ENCODE data around the gene SNN.

Gene SNN

DNA sequence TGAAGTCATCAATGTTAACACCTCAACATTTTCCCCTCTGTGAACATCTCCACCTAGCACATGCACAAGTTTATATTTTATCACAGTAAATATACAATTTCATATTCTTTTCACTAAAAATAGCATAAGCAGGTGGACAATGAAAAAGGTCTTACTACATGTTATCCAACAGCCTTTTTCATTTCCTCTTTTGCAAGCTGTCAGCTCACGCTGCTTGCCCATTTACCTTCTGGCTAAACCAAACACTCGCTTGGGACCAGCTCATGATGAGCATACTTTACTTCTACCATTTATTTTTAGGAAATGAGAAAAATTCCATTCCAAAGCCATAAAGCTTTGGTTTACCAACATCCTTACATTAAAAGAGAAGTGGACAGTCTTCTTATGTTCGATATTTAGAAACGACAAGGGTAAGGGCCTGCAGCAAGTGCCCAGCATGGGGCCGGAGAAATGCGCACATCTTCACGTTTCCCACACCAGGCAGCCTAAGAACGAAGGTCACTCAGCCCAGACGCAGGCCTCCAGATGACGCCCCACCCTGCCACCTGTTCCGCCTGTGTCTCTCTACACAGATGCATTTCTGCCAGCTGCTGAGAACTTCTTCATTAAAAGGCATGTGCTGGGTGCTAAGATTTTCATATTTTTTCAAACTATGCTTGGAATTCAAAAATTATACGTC lies 13.9 kb downstream of the SNN start:
- DNase-seq, result no peak

GRCh38 chr16:11682655-11683096 lies 14.4 kb downstream of the SNN start:
- no peak for DNase-seq

GRCh38 chr16:11683145-11683544 lies 14.9 kb downstream of the SNN start:
- DNase-seq, result no peak

DNA sequence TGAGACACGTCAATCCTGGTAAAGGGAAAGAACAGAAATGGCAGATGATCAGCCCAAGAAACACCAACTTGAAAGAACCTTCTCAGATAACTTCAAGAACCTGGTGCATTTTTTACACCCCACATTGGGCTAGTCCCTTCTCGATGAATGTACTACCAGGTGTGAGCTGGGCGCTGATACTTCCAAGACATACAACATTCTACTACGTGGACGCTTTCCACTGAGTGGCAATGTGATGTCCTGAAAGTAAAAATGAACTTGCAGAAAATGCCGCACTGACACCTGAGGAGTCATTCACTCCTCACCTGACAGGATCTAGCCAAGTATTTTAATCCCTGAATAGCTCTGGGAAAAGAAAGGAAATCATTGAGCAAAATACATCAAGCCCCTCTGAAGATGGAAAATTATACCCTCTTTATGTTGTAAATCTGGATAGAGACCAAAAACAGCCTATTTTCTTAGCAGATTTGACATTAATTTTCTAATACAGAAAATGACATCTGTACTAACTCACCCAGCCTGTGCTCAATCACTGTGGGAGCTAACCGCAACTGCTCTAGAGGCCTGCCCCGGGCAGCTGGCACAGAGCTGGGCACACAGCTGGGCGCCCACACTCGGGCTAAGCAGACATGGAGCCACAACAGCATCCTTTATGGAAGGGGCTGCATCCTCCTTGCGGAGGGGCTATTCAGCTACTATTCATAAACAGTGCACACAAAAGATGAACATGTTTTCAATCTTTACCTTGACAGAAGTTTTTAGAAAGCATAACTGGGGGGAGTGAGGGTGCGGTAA lies 16.2 kb downstream of the SNN start:
- DNase-seq, result no peak

DNA sequence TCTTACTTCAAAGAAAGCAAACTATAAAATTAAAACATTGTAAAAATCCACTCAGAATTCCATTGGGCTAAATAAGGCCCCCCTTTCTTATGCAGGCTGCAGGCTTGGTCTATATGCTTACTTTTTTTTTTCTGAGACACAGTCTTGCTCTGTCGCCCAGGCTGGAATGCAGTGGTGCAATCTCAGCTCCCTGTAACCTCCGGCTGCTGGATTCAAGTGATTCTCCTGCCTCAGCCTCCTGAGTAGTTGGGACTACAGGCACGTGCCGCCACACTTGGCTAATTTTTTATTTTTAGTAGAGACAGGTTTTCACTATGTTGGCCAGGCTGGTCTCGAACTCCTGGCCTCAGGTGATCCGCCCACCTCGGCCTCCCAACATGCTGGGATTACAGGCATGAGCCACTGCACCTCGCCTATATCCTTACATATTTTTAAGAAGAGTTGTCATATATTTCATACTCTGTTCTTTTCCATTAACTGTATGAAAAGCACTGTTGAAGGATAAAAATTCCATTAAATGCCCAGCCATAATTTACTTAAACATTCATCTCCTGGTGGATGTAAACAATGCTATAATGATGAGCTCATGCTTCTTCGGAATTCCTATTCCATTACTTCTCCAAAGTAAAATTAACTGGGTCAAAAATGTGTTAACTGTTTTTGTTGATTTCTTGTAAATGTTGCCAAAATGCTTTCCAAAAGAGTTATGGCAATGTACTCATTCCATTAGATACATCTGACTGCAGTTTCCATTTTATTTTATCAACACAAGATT lies 17.8 kb downstream of the SNN start:
- no peak for DNase-seq

DNA sequence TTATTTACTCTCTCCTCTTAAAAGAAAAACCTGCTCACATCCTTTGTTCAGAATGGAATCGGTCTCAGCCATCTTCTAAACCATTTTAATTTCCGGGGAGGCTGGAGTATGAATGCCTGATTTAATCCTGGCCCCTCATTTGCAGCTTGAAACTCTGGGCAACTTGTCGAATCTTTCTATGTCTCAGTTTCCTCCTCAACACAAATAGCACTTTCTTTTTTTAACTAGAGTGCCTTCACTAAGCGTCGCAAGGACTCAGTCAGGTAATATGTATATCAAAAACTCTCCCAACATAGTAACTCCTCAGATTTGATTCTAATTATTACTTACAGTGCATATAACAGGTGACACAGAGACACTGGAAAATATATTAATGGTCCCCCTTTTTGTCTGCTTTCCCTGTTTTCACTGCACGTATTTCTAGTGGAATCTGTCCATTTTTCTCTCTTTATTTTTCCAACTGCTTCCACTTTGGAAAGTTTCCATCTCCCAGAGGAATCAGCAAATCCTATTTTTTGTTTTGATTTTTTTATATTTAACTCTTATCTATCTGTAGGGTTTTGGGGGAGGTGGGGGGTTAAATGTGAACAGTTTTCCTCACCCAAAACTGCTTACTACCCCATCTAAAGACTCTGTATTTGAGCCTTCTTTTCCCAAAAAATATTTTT lies 18.6 kb downstream of the SNN start:
- DNase-seq, result no peak

- DNase-seq, result no peak
These were observed 19.6 kb downstream of the SNN start for GRCh38 chr16:11687601-11688519.

GRCh38 chr16:11688520-11688886 lies 20.2 kb downstream of the SNN start:
- no peak for DNase-seq

GRCh38 chr16:11689031-11689840 lies 21.0 kb downstream of the SNN start:
- no peak for DNase-seq

- DNase-seq, result no peak
These were observed 23.0 kb downstream of the SNN start for GRCh38 chr16:11691235-11691634.

- no peak for DNase-seq
These were observed 23.5 kb downstream of the SNN start for GRCh38 chr16:11691771-11692170.

GRCh38 chr16:11692171-11692570 lies 23.9 kb downstream of the SNN start:
- DNase-seq, result no peak

DNA sequence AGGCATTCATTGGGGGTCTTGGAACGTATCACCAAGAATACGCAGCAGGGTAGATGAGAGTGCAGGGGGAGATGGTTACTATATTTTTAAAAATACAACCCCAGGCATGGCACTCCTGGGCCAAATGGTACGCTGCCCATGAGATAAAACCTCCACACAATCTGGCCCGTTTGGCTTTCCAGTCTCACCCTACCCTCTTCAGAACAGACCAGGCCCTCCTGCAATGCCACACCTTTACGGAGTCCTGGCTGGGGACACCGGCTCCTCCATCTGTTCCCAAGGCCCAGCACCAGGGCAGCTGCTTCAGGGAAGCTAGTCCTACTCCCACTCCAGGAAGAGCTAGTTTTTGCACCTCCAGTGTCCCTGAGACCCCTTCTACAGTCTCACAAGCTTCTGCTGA lies 24.4 kb downstream of the SNN start:
- no peak for DNase-seq

DNA sequence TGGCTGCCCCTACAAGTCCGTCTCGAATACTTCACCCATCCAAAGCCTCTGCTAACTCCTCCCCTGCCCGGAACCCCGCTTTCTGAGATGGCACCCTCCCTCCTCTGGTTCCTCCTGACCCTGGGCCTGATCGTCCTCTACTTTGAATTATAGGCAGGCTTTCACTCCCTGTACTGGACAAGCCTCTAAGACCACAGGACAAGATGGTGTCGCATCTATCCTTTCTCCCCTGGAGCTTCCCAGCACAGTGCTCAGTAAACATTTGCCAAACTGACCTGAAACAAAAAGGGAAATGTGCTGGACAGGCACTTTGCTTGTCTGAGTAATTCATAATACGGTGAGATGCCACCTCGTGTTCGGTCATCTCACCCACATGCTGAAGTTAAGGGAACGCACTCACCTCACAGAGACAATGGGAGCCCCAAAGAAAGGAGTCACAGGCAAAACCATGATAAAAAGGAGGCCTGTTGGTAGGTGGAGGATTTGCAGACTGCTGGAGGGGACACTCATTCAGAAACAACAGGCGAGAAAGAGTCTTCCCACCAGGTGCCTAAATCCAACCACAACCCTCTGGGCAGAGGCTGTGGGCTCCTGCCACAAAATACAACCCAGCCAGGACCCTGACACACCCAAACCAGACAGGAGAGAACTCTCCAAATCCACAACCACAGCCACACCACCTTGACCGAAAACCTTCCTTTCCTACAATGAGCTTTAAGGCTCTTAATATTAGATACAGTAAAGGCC lies 28.2 kb downstream of the SNN start:
- no peak for DNase-seq

DNA sequence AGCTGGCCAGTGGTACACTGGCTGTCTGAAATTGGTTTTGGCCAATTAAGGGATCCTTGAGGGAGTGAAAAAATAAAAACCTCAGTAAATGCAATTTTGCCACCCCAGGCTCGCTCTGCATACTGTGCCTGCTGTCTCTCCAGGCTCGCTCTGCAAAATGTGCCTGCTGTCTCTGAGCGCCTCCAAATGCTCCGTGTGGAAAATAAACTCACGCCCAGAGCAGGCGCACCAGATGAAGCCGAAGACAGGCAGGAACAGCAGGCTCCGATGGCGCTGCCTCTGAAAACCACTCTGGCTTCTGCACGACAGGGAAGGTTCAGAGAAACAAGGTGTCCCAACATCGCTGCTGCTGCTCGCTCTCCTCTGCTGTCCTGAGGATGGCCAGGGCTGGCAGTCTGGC lies 29.1 kb downstream of the SNN start:
- DNase-seq, result no peak

GRCh38 chr16:11698271-11698689 lies 30.0 kb downstream of the SNN start:
- no peak for DNase-seq

DNA sequence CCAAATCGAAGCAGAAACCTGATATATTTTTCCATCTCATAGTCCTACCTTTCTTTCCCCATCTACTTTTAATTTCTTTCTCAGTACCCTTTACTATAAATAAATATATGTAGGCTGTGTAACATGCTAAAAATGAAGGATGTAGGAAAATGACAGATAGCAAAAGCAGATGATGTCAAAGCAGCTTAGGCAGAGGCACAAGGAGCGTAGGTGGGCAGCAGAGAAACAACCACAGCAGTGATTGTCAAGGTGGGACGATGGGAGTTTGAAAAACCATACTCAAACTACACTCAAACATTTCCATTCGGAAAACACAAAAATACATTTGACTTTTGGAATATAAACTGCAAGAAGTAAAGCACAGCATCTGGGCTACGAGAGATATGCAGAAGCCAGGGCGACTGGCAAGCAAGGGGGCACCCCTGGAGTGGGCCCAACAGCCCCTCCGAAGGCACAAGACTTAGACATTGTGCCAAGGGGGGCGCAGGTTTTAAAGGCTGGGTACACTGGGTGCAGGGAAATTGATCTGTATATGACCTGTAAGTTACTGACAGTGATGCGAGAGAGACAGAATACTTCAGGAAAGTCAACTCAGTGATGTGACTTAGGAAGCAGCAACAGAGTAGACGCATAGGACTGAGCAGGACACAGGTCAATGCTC lies 31.1 kb downstream of the SNN start:
- no peak for DNase-seq

DNA sequence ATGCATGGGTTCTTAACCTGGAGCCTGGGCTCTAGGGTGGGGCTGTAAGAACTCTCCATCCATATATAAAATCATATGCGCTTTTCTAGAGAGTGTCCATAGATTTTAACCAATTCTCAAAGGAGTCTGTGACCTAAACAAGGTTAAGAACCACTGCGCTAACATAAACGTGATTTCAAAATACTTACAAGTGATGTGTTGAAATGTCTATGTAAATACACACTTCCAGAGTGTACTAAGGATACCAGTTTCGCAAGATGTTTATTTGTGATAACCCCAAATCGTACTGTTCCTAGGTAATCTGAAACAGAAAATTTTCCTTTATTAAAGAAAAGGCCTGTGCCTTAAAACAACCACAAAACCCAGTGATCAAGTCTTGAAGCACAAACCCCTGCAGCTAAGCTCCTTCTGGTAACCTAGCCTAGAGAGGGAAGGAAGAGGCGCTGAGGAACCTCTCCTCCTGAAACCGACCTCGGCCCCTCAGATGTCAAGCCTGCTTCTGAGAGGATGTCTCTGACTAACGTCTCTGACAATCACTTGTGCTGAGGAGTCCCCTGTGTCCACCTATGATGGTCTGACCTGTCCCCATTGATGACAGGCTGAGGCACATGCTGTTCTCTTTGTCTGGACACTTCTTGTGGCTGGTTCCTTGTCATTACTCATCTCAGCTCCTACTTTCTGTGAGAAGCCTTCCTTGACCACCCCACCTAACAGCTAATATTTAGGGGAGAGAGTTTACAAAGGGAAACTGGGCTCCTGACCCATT lies 32.2 kb downstream of the SNN start:
- no peak for DNase-seq
